Caco-2 (cell line): ENCODE data around the gene WDR83. TPM values are rescaled to one million over a fixed set of nuclear protein-coding genes. Genes with fewer than 3 reads are reported as not detected.

Source experiments
- BruUV-seq: library from RNA; stranded (reverse); fragments of 400-500 nt; replicated peaks from 2 replicates; lab custom pipeline; 2021; lab: Mats Ljungman, UMichigan
- CTCF ChIA-PET: fragments of 300-600 bp; sonication (Branson Sonifier 250); formaldehyde crosslinking; loops from one replicate; lab custom pipeline; 2022; ENCODE audit warnings: antibody characterized with exemption; lab: Charles Lee
- POLR2A ChIA-PET: fragments of 300-600 bp; sonication (Branson Sonifier 250); formaldehyde crosslinking; loops from one replicate; lab custom pipeline; 2022; ENCODE audit warnings: antibody characterized with exemption; lab: Charles Lee
- DNase-seq, 2 experiments: peaks; one replicate each; pipeline versions ENCODE4 v3.0.0 to v3.0.0-alpha.2; 2020 to 2022
- H3K27me3 ChIP-seq: replicated peaks from 2 replicates; pipeline ENCODE4 v1.6.0; 2011; ENCODE audit warnings: low read length; ENCODE audit not compliant: control insufficient read depth, insufficient read depth
- H3K36me3 ChIP-seq: 2 replicates; pipeline ENCODE4 v1.5.1; 2011; ENCODE audit warnings: low read length; ENCODE audit not compliant: control insufficient read depth, insufficient read depth
- H3K4me1 ChIP-seq: fragments of 250-450 bp; sonication (Bioruptor Pico); 2 replicates; pipeline ENCODE4 v1.5.1; 2020; ENCODE audit warnings: mild to moderate bottlenecking
- H3K4me3 ChIP-seq: 2 replicates; pipeline ENCODE4 v1.5.1; 2011; ENCODE audit warnings: low read depth, mild to moderate bottlenecking, control low read depth, low read length
- H3K9me3 ChIP-seq: fragments of 250-450 bp; sonication (Bioruptor Pico); 2 replicates; pipeline ENCODE4 v1.5.1; 2020; ENCODE audit warnings: mild to moderate bottlenecking, moderate library complexity
- H3K27ac Mint-ChIP-seq: one replicate; pipeline ENCODE4 v1.8.0; 2022; ENCODE audit warnings: mixed read lengths; ENCODE audit not compliant: unreplicated experiment
- H3K27me3 Mint-ChIP-seq: one replicate; pipeline ENCODE4 v1.8.0; 2022; ENCODE audit warnings: mixed read lengths; ENCODE audit not compliant: insufficient read depth, unreplicated experiment
- H3K36me3 Mint-ChIP-seq: one replicate; pipeline ENCODE4 v1.8.0; 2022; ENCODE audit warnings: mild to moderate bottlenecking, mixed read lengths; ENCODE audit not compliant: insufficient read depth, unreplicated experiment
- H3K4me1 Mint-ChIP-seq: one replicate; pipeline ENCODE4 v1.8.0; 2022; ENCODE audit warnings: low read depth, mixed read lengths; ENCODE audit not compliant: unreplicated experiment
- H3K4me3 Mint-ChIP-seq: one replicate; pipeline ENCODE4 v1.8.0; 2022; ENCODE audit warnings: mild to moderate bottlenecking, moderate library complexity, mixed read lengths; ENCODE audit not compliant: unreplicated experiment
- H3K9me3 Mint-ChIP-seq: one replicate; pipeline ENCODE4 v1.8.0; 2022; ENCODE audit warnings: mixed read lengths; ENCODE audit not compliant: unreplicated experiment
- intact Hi-C: fragments of 100-400 bp; cut with micrococcal nuclease; formaldehyde crosslinking; loops from one replicate; pipeline ENCODE4 v1.10.0; 2022; ENCODE audit not compliant: unreplicated experiment
- total RNA-seq: library from RNA; stranded (reverse); gene quantifications from 2 replicates; pipeline ENCODE4 v1.2.3, GENCODE V29; 2022
- TF ChIP-seq, protein P1 (sequence below), 2 experiments: fragments of 200-600 bp in 1 of 2; IDR thresholded peaks; 1 replicate in 1 of 2; 2 replicates in 1 of 2; pipeline versions ENCODE4 v1.5.1 to v1.8.0; 2011 to 2022; ENCODE audit warnings: antibody characterized with exemption in 1 of 2, control low read depth in 1 of 2, inconsistent platforms in 1 of 2, low read depth in 1 of 2, low read length in 1 of 2, mild to moderate bottlenecking in 1 of 2, moderate library complexity in 1 of 2; ENCODE audit not compliant: insufficient read depth in 1 of 2, severe bottlenecking in 1 of 2, unreplicated experiment in 1 of 2

Gene WDR83
- total RNA-seq, 1 experiment from 2014 or later: 17.5 TPM

- no peak for DNase-seq
- no peak overlapping the region for H3K4me3 Mint-ChIP-seq
- no peak overlapping the region for H3K27ac Mint-ChIP-seq
- Histone ChIP-seq H3K27me3 (no peaks in the 10 kb centered on the region), H3K36me3 (no peaks in the 10 kb centered on the region; the same call in none of the 2 replicates), H3K9me3 (no peaks in the 10 kb centered on the region), H3K4me1 (no peaks in the 10 kb centered on the region), H3K4me3 (no peak overlapping the region)
- no peaks in the 10 kb centered on the region for H3K9me3 Mint-ChIP-seq
- H3K4me1 Mint-ChIP-seq: peaks cover 5% of the 10 kb centered on the region
- peaks cover 36% of the 10 kb centered on the region for H3K36me3 Mint-ChIP-seq
- TF ChIP-seq, protein P1, sequence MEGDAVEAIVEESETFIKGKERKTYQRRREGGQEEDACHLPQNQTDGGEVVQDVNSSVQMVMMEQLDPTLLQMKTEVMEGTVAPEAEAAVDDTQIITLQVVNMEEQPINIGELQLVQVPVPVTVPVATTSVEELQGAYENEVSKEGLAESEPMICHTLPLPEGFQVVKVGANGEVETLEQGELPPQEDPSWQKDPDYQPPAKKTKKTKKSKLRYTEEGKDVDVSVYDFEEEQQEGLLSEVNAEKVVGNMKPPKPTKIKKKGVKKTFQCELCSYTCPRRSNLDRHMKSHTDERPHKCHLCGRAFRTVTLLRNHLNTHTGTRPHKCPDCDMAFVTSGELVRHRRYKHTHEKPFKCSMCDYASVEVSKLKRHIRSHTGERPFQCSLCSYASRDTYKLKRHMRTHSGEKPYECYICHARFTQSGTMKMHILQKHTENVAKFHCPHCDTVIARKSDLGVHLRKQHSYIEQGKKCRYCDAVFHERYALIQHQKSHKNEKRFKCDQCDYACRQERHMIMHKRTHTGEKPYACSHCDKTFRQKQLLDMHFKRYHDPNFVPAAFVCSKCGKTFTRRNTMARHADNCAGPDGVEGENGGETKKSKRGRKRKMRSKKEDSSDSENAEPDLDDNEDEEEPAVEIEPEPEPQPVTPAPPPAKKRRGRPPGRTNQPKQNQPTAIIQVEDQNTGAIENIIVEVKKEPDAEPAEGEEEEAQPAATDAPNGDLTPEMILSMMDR (IDR thresholded peaks at IDR 0.05; ENCODE audit: insufficient read depth in 1 of 2, low read depth in 1 of 2, low read length in 1 of 2, severe bottlenecking in 1 of 2, unreplicated experiment in 1 of 2): no peak
- ChIA-PET CTCF (no interaction called here), POLR2A (no interaction called here)
- H3K27me3 Mint-ChIP-seq: no peaks in the 10 kb centered on the region
- BruUV-seq: no TSS peak
- intact Hi-C loops: no loop called here
Measured at GRCh38 chr19:12660980-12661379, 5.6 kb upstream of the WDR83 start.

- Mint-ChIP-seq H3K36me3 (peaks cover 30% of the 10 kb centered on the region), H3K27me3 (no peaks in the 10 kb centered on the region), H3K4me1 (peaks cover 8% of the 10 kb centered on the region), H3K27ac (no peak overlapping the region), H3K4me3 (no peak overlapping the region), H3K9me3 (no peaks in the 10 kb centered on the region)
- H3K4me3 ChIP-seq: no peak overlapping the region
- no peaks in the 10 kb centered on the region for H3K27me3 ChIP-seq
- no TSS peak for BruUV-seq
- peaks cover 12% of the 10 kb centered on the region for H3K4me1 ChIP-seq
- TF ChIP-seq, protein P1 (IDR thresholded peaks at IDR 0.05; ENCODE audit: insufficient read depth in 1 of 2, low read depth in 1 of 2, low read length in 1 of 2, severe bottlenecking in 1 of 2, unreplicated experiment in 1 of 2): no peak
- CTCF ChIA-PET: no interaction called here
- no peaks in the 10 kb centered on the region; the same call in none of the 2 replicates for H3K36me3 ChIP-seq
- peak in 1 of 2 experiments; percentile 53 for DNase-seq
- POLR2A ChIA-PET: interaction anchor here (0.7 kb wide), 1 partner anchor 17 kb away, joined by 3 read pairs; no protein-coding TSS in a partner anchor
- intact Hi-C loops: no loop called here
- no peaks in the 10 kb centered on the region for H3K9me3 ChIP-seq
Measured at GRCh38 chr19:12664406-12665280, 2.0 kb upstream of the WDR83 start.

GRCh38 chr19:12665281-12665573 lies 1.4 kb upstream of the WDR83 start:
- no TSS peak for BruUV-seq
- POLR2A ChIA-PET: no interaction called here
- no peaks in the 10 kb centered on the region for H3K27me3 Mint-ChIP-seq
- Histone ChIP-seq H3K27me3 (no peaks in the 10 kb centered on the region), H3K36me3 (no peaks in the 10 kb centered on the region; the same call in none of the 2 replicates), H3K9me3 (no peaks in the 10 kb centered on the region), H3K4me3 (no peak overlapping the region), H3K4me1 (peaks cover 12% of the 10 kb centered on the region)
- H3K27ac Mint-ChIP-seq: no peak overlapping the region
- intact Hi-C loops: no loop called here
- H3K4me3 Mint-ChIP-seq: no peak overlapping the region
- TF ChIP-seq, protein P1 (IDR thresholded peaks at IDR 0.05; ENCODE audit: insufficient read depth in 1 of 2, low read depth in 1 of 2, low read length in 1 of 2, severe bottlenecking in 1 of 2, unreplicated experiment in 1 of 2): no peak
- H3K4me1 Mint-ChIP-seq: peaks cover 8% of the 10 kb centered on the region
- H3K9me3 Mint-ChIP-seq: no peaks in the 10 kb centered on the region
- CTCF ChIA-PET: no interaction called here
- DNase-seq: no peak
- H3K36me3 Mint-ChIP-seq: peaks cover 36% of the 10 kb centered on the region
